HEK293T (cell line): ENCODE data around the gene PACS2.

Source experiments
- L3MBTL2 ChIP-seq: fragments of 450-650 bp; conservative IDR thresholded peaks from 2 replicates; pipeline ENCODE4 v1.6.1; 2016; ENCODE audit warnings: mild to moderate bottlenecking
- TARDBP ChIP-seq: fragments of 450-650 bp; IDR thresholded peaks from 2 replicates; pipeline ENCODE4 v1.6.1; 2016

DNA sequence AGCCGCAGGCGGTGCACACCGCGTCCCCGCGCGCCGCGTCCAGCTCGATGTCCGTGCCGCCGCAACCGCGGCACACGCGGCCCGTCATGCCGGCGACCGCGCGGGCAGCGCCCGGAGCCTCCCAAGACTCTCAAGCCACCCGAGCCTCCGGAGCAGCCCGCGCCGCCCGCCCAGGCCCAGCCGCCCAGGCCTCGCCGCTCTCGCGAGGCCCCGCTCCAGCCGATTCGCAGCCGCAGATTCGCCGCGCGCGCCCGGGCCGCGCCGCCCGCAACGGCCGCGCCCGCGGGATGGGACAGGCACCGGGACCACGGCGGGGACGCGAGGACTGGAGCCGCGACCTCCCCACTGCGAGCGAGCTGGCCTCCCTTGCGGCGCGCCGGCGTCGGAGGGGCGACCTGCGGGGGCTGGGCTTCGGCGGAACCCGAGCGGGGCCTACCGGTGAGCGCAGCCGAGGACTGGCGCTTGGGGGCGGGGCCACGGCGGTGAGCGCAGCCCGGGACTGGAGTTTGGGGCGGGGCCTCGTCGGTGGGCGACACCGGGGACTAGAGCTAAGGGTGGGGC is 13.9 kb upstream of the PACS2 start, which contains the start of gene BRF1:
- TF ChIP-seq TARDBP (no peak), L3MBTL2 (no peak)
